22Rv1 (cell line): ENCODE results near the gene APOF.
"Not testable (repeated sequence)": the region's sequence is repeated elsewhere in the genome, so short reads cannot be mapped to it uniquely, and the experiment has no call there.

Experiments used
- ZFX ChIP-seq: fragments of 450-650 bp; IDR thresholded peaks from 2 replicates; pipeline ENCODE4 v1.6.1; 2017; ENCODE audit warnings: antibody characterized with exemption, borderline replicate concordance
- TF ChIP-seq, protein P1 (sequence below): fragments of 450-650 bp; IDR thresholded peaks from 2 replicates; pipeline ENCODE4 v1.5.1; 2017; ENCODE audit warnings: mild to moderate bottlenecking

DNA sequence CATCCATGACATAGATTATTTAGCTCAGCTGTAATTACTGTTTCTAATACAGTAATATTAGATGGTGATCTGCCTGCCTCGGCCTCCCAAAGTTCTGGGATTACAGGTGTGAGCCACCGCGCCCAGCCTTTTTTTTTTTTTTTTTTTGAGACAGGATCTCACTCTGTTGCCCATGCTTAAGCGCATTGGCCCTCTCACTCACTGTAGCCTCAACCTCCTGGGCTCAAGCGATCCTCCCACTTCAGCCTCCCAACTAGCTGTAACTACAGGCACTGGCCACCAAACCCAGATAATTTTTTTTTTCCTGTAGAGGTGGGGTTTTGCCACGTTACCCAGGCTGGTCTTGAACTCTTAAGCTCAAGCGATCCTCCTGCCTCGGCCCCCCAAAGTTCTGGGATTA is 27.1 kb downstream of the APOF start:
- TF ChIP-seq, protein P1, sequence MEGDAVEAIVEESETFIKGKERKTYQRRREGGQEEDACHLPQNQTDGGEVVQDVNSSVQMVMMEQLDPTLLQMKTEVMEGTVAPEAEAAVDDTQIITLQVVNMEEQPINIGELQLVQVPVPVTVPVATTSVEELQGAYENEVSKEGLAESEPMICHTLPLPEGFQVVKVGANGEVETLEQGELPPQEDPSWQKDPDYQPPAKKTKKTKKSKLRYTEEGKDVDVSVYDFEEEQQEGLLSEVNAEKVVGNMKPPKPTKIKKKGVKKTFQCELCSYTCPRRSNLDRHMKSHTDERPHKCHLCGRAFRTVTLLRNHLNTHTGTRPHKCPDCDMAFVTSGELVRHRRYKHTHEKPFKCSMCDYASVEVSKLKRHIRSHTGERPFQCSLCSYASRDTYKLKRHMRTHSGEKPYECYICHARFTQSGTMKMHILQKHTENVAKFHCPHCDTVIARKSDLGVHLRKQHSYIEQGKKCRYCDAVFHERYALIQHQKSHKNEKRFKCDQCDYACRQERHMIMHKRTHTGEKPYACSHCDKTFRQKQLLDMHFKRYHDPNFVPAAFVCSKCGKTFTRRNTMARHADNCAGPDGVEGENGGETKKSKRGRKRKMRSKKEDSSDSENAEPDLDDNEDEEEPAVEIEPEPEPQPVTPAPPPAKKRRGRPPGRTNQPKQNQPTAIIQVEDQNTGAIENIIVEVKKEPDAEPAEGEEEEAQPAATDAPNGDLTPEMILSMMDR: not testable (repeated sequence)
- not testable (repeated sequence) for TF ChIP-seq ZFX
